ENCODE data around the gene PIEZO1. TPM values are rescaled to one million over a fixed set of nuclear protein-coding genes. Genes with fewer than 3 reads are reported as not detected.

Gene PIEZO1
- total RNA-seq, 1 experiment from 2014 or later = 391 TPM

DNA sequence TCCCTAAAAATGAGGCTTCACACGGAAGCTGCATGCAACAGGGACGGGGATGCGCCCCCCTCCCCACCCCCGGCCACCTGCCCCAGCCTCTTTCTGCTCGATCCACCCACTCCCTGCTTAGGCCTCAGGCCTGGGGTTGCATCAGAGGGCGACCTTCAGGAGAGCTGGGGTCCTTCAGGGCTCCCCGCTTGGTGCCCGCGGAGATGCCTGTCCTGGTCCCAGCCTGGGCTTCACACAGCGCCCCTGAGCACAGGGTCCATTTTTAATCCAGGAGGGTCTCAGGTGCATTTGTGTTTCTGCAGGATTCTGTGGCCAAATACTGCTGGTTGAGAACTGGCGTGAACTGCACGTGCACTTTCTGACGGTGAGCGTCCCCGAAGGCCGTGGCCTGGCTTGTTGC lies 34.1 kb upstream of the PIEZO1 start:
- H4K20me1 ChIP-seq (ENCODE audit: insufficient read depth) = no peaks in the 10 kb centered on the region
- H3K9me2 ChIP-seq (ENCODE audit: insufficient read depth) = no peaks in the 10 kb centered on the region
- H3K4me1 ChIP-seq (replicated peaks; ENCODE audit: insufficient read depth) = no peaks in the 10 kb centered on the region
- DNase-seq = no peak
- H3K9me3 ChIP-seq (ENCODE audit: insufficient read depth, low read depth) = no peaks in the 10 kb centered on the region
- H3F3A ChIP-seq (ENCODE audit: insufficient read depth, low read depth) = 0 out of 2 replicates have a peak, but pooled peaks cover 2% of the 10 kb centered on the region
- intact Hi-C loops (cut with micrococcal nuclease; ENCODE audit: unreplicated experiment) = no loop called here
- H3K27me3 ChIP-seq (ENCODE audit: insufficient read depth, low read depth) = no peaks in the 10 kb centered on the region
- POLR2A ChIA-PET (ENCODE audit: unreplicated experiment) = no interaction called here
- no peaks in the 10 kb centered on the region for H3K79me2 ChIP-seq (ENCODE audit: low read depth)
- no peak overlapping the region for H2AFZ ChIP-seq
- H3K4me3 ChIP-seq = no peak overlapping the region
- no peaks in the 10 kb centered on the region for H3K36me3 ChIP-seq (ENCODE audit: low read depth)
- TF ChIP-seq CTCF (conservative IDR thresholded peaks at IDR 0.05) (no peak), EZH2 (IDR thresholded peaks at IDR 0.05; ENCODE audit: low read depth) (no peak)
- CTCF ChIA-PET = no interaction called here
- no peak overlapping the region for H3K27ac ChIP-seq
- H3K4me2 ChIP-seq = no peak overlapping the region
- BruUV-seq (replicated peaks) = no TSS peak

DNA sequence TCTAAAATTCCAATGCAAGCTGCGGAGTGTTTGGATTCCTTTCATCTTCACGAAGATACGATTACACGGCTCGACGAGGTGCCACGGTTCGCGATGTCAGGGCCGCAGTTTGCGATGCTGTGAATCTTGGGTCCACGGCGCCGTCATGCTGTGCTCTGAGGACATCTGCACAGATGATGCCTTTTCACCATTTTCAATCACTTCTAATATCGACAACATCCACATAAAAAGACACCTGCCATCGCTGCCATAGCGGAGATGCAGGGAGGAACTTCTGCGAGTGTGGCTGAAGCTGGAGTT lies 33.5 kb upstream of the PIEZO1 start:
- no peaks in the 10 kb centered on the region for H3K9me3 ChIP-seq (ENCODE audit: insufficient read depth, low read depth)
- POLR2A ChIA-PET (ENCODE audit: unreplicated experiment) = interaction anchor here (0.6 kb wide), 1 partner anchor 349 kb away, joined by 3 read pairs; no protein-coding TSS in a partner anchor
- CTCF ChIA-PET = no interaction called here
- no peak overlapping the region for H3K27ac ChIP-seq
- H3K9me2 ChIP-seq (ENCODE audit: insufficient read depth) = no peaks in the 10 kb centered on the region
- no peak overlapping the region for H3K4me2 ChIP-seq
- H4K20me1 ChIP-seq (ENCODE audit: insufficient read depth) = no peaks in the 10 kb centered on the region
- no peaks in the 10 kb centered on the region for H3K36me3 ChIP-seq (ENCODE audit: low read depth)
- TF ChIP-seq CTCF (conservative IDR thresholded peaks at IDR 0.05) = no peak
- TF ChIP-seq EZH2 (IDR thresholded peaks at IDR 0.05; ENCODE audit: low read depth) = no peak
- no peaks in the 10 kb centered on the region for H3K79me2 ChIP-seq (ENCODE audit: low read depth)
- no peaks in the 10 kb centered on the region for H3K27me3 ChIP-seq (ENCODE audit: insufficient read depth, low read depth)
- BruUV-seq (replicated peaks) = no TSS peak
- H3K4me3 ChIP-seq = no peak overlapping the region
- no peak for DNase-seq
- peaks cover 9% of the 10 kb centered on the region; the same call in 1 of the 2 replicates for H3F3A ChIP-seq (ENCODE audit: insufficient read depth, low read depth)
- H2AFZ ChIP-seq = no peak overlapping the region
- no peaks in the 10 kb centered on the region for H3K4me1 ChIP-seq (replicated peaks; ENCODE audit: insufficient read depth)
- intact Hi-C loops (cut with micrococcal nuclease; ENCODE audit: unreplicated experiment) = no loop called here

GRCh38 chr16:88817785-88818574 lies 33.0 kb upstream of the PIEZO1 start:
- Histone ChIP-seq H2AFZ (no peak overlapping the region), H3K4me3 (no peak overlapping the region), H3K27me3 (ENCODE audit: insufficient read depth, low read depth) (no peaks in the 10 kb centered on the region), H3K4me2 (no peak overlapping the region), H3K36me3 (ENCODE audit: low read depth) (no peaks in the 10 kb centered on the region), H3K9me2 (ENCODE audit: insufficient read depth) (no peaks in the 10 kb centered on the region), H3K27ac (no peak overlapping the region), H3K79me2 (ENCODE audit: low read depth) (no peaks in the 10 kb centered on the region), H3K9me3 (ENCODE audit: insufficient read depth, low read depth) (no peaks in the 10 kb centered on the region), H4K20me1 (ENCODE audit: insufficient read depth) (no peaks in the 10 kb centered on the region), H3F3A (ENCODE audit: insufficient read depth, low read depth) (peaks cover 14% of the 10 kb centered on the region; the same call in 1 of the 2 replicates), H3K4me1 (replicated peaks; ENCODE audit: insufficient read depth) (no peaks in the 10 kb centered on the region)
- intact Hi-C loops (cut with micrococcal nuclease; ENCODE audit: unreplicated experiment) = no loop called here
- ChIA-PET POLR2A (ENCODE audit: unreplicated experiment) (interaction anchor here (0.6 kb wide), 1 partner anchor 349 kb away, joined by 3 read pairs; no protein-coding TSS in a partner anchor), CTCF (no interaction called here)
- DNase-seq = no peak
- no TSS peak for BruUV-seq (replicated peaks)
- no peak for TF ChIP-seq EZH2 (IDR thresholded peaks at IDR 0.05; ENCODE audit: low read depth)
- TF ChIP-seq CTCF (conservative IDR thresholded peaks at IDR 0.05) = no peak

Data from PC-9 (cell line).